OCI-LY7 (cell line): ENCODE data around the gene ANK3. TPM values are rescaled to one million over a fixed set of nuclear protein-coding genes. Genes with fewer than 3 reads are reported as not detected.

Source experiments
- BruUV-seq: library from RNA; stranded (reverse); fragments of 400-500 nt; replicated peaks from 2 replicates; lab custom pipeline; 2021; lab: Mats Ljungman, UMichigan
- CTCF ChIA-PET: fragments of 300-600 bp; sonication (Branson Sonifier 250); formaldehyde crosslinking; loops from one replicate; lab custom pipeline; 2022; ENCODE audit warnings: antibody characterized with exemption; ENCODE audit not compliant: unreplicated experiment; lab: Charles Lee
- POLR2A ChIA-PET: fragments of 300-600 bp; sonication (Branson Sonifier 250); formaldehyde crosslinking; loops from one replicate; lab custom pipeline; 2022; ENCODE audit warnings: antibody characterized with exemption; lab: Charles Lee
- DNase-seq: peaks from one replicate; pipeline ENCODE4 v3.0.0-alpha.2; 2015; ENCODE audit warnings: low spot score
- H2AFZ ChIP-seq: fragments of 200-600 bp; sonication (generic), shearing (Covaris generic); 2 replicates; pipeline ENCODE4 v1.6.1; 2014; ENCODE audit warnings: mild to moderate bottlenecking, antibody characterized with exemption, low read length, moderate library complexity
- H3K27ac ChIP-seq: fragments of 200-600 bp; sonication (generic); 2 replicates; pipeline ENCODE4 v1.5.1; 2014; ENCODE audit warnings: mixed run types, low read depth, mild to moderate bottlenecking, moderate library complexity, low read length, inconsistent platforms; ENCODE audit not compliant: poor library complexity, severe bottlenecking
- H3K36me3 ChIP-seq: fragments of 200-600 bp; sonication (generic); 2 replicates; pipeline ENCODE4 v1.6.1; 2014; ENCODE audit warnings: mild to moderate bottlenecking, antibody characterized with exemption, low read length, moderate library complexity, mixed read lengths; ENCODE audit not compliant: insufficient read depth
- H3K4me1 ChIP-seq: fragments of 200-600 bp; sonication (generic); 2 replicates; pipeline ENCODE4 v1.5.1; 2014; ENCODE audit warnings: mild to moderate bottlenecking, low read length; ENCODE audit not compliant: insufficient read depth, poor library complexity, severe bottlenecking
- H3K4me2 ChIP-seq: fragments of 200-600 bp; sonication (generic); 2 replicates; pipeline ENCODE4 v1.6.1; 2014; ENCODE audit warnings: mild to moderate bottlenecking, low read length
- H3K4me3 ChIP-seq: fragments of 200-600 bp; sonication (generic); 2 replicates; pipeline ENCODE4 v1.5.1; 2014; ENCODE audit warnings: mild to moderate bottlenecking, low read depth, low read length; ENCODE audit not compliant: poor library complexity, severe bottlenecking
- H3K79me2 ChIP-seq: fragments of 200-600 bp; sonication (generic); 2 replicates; pipeline ENCODE4 v1.6.1; 2016; ENCODE audit warnings: low read depth, mild to moderate bottlenecking, low read length, moderate library complexity, mixed read lengths; ENCODE audit not compliant: insufficient read depth
- H3K9me2 ChIP-seq: fragments of 200-600 bp; sonication (generic); 2 replicates; pipeline ENCODE4 v1.6.1; 2016; ENCODE audit warnings: mild to moderate bottlenecking, low read length, mixed read lengths; ENCODE audit not compliant: insufficient read depth
- H3K9me3 ChIP-seq: fragments of 200-600 bp; sonication (generic); 2 replicates; pipeline ENCODE4 v1.6.1; 2014; ENCODE audit warnings: mild to moderate bottlenecking, mixed run types, low read length, mixed read lengths
- H4K20me1 ChIP-seq: fragments of 200-600 bp; sonication (generic); 2 replicates; pipeline ENCODE4 v1.6.1; 2014; ENCODE audit warnings: mild to moderate bottlenecking, antibody characterized with exemption, low read length, moderate library complexity, mixed read lengths; ENCODE audit not compliant: insufficient read depth
- CTCF ChIP-seq: fragments of 200-600 bp; sonication (generic); conservative IDR thresholded peaks from 2 replicates; pipeline ENCODE4 v1.5.1; 2014; ENCODE audit warnings: mild to moderate bottlenecking, antibody characterized with exemption, low read length, moderate library complexity, mixed read lengths
- EZH2phosphoT487 ChIP-seq: fragments of 200-600 bp; sonication (generic); IDR thresholded peaks from 2 replicates; pipeline ENCODE4 v1.6.1; 2018; ENCODE audit warnings: low read depth, borderline replicate concordance, mild to moderate bottlenecking, mixed run types, antibody characterized with exemption, low read length, moderate library complexity, mixed read lengths
- intact Hi-C: fragments of 100-400 bp; cut with micrococcal nuclease; formaldehyde crosslinking; loops from one replicate; pipeline ENCODE4 v1.10.0; 2022; ENCODE audit not compliant: unreplicated experiment
- total RNA-seq, 2 experiments: library from RNA; depleted of rRNA in 1 of 2; stranded (reverse); fragments of >200 nt in 1 of 2; shearing (Covaris generic) in 1 of 2; gene quantifications; 2 replicates each; pipeline ENCODE4 v1.2.3, GENCODE V29; 2014 to 2022

The ANK3 gene
- total RNA-seq, 2 experiments from 2014 or later, result 0.13 to 0.49 TPM

- Histone ChIP-seq H3K9me2 (no peaks in the 10 kb centered on the region), H3K4me3 (no peak overlapping the region), H4K20me1 (no peaks in the 10 kb centered on the region), H3K4me2 (no peak overlapping the region), H3K9me3 (no peaks in the 10 kb centered on the region), H3K4me1 (no peaks in the 10 kb centered on the region), H3K36me3 (no peaks in the 10 kb centered on the region), H3K79me2 (no peaks in the 10 kb centered on the region), H2AFZ (no peak overlapping the region; the same call in 1 of the 2 replicates), H3K27ac (no peak overlapping the region)
- CTCF ChIA-PET, result no interaction called here
- BruUV-seq, result no TSS peak
- intact Hi-C loops, result loop anchor here (10.0 kb wide), 2 partner anchors 229 to 681 kb away; partner anchors contain the start of gene CDK1
- POLR2A ChIA-PET, result interaction anchor here (0.5 to 1.0 kb wide), 6 partner anchors 52 to 722 kb away, joined by 3 to 4 read pairs (median 3); no protein-coding TSS in a partner anchor
- TF ChIP-seq CTCF (no peak), EZH2phosphoT487 (no peak)
- DNase-seq, result no peak
Measured at GRCh38 chr10:60093317-60093716, 296.4 kb downstream of the ANK3 start.

- CTCF ChIA-PET, result no interaction called here
- Histone ChIP-seq H3K9me3 (no peaks in the 10 kb centered on the region), H3K4me3 (no peak overlapping the region), H3K9me2 (no peaks in the 10 kb centered on the region), H4K20me1 (no peaks in the 10 kb centered on the region), H3K27ac (no peak overlapping the region), H3K4me1 (no peaks in the 10 kb centered on the region), H3K36me3 (no peaks in the 10 kb centered on the region), H2AFZ (no peak overlapping the region), H3K79me2 (no peaks in the 10 kb centered on the region), H3K4me2 (no peak overlapping the region)
- no peak for TF ChIP-seq CTCF
- TF ChIP-seq EZH2phosphoT487, result no peak
- BruUV-seq, result no TSS peak
- intact Hi-C loops, result no loop called here
- no peak for DNase-seq
- POLR2A ChIA-PET, result no interaction called here
Measured at GRCh38 chr10:60086862-60087261, 302.8 kb downstream of the ANK3 start.

DNA sequence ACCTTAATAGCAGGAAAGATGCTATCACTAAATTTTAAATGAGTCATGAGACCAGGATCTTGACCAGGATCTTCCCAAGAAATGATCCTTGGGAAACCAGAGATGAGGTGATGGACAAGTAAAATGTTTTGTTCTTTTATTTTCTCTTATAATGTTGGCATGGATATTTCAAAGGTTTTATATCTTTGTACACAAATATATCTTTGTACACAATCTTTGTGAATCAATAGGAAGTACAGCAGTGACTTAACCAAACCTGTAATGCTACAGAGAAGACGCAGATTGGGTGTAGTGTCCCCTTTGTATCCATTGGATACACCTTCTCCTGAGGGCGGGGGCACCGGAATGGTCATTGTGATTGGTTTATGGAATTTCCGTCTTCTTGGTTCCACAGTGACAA lies 303.3 kb downstream of the ANK3 start:
- no peak overlapping the region for H3K4me2 ChIP-seq
- POLR2A ChIA-PET, result interaction anchor here (0.5 kb wide), 1 partner anchor 198 kb away, joined by 3 read pairs; no protein-coding TSS in a partner anchor
- no TSS peak for BruUV-seq

More for the DNA sequence above, 303.3 kb downstream of the ANK3 start:
- Histone ChIP-seq H4K20me1 (no peaks in the 10 kb centered on the region), H3K79me2 (no peaks in the 10 kb centered on the region), H2AFZ (no peak overlapping the region), H3K9me3 (no peaks in the 10 kb centered on the region), H3K27ac (no peak overlapping the region), H3K4me1 (no peaks in the 10 kb centered on the region), H3K36me3 (no peaks in the 10 kb centered on the region), H3K4me3 (no peak overlapping the region), H3K9me2 (no peaks in the 10 kb centered on the region)
- TF ChIP-seq CTCF, result no peak
- intact Hi-C loops, result no loop called here
- CTCF ChIA-PET, result interaction anchor here (1.0 kb wide), 1 partner anchor 563 kb away, joined by 3 read pairs; no protein-coding TSS in a partner anchor
- DNase-seq, result no peak
